Effector CD4-positive, alpha-beta T cell (primary cell): ENCODE results near the gene NTM.

Experiments used
- DNase-seq: peaks from one replicate; pipeline ENCODE4 v3.0.0-alpha.2; 2020

NTM gene

GRCh38 chr11:131748151-131749050 lies 378.0 kb downstream of the NTM start:
- no peak for DNase-seq

- no peak for DNase-seq
Measured at GRCh38 chr11:131749101-131749500, 378.7 kb downstream of the NTM start.

- DNase-seq = no peak
Measured at GRCh38 chr11:131750152-131750551, 379.7 kb downstream of the NTM start.

- no peak for DNase-seq
Measured at GRCh38 chr11:131750692-131751091, 380.3 kb downstream of the NTM start.

- DNase-seq = no peak
Measured at GRCh38 chr11:131754671-131755070, 384.3 kb downstream of the NTM start.

GRCh38 chr11:131756479-131757110 lies 386.2 kb downstream of the NTM start:
- DNase-seq = no peak

DNA sequence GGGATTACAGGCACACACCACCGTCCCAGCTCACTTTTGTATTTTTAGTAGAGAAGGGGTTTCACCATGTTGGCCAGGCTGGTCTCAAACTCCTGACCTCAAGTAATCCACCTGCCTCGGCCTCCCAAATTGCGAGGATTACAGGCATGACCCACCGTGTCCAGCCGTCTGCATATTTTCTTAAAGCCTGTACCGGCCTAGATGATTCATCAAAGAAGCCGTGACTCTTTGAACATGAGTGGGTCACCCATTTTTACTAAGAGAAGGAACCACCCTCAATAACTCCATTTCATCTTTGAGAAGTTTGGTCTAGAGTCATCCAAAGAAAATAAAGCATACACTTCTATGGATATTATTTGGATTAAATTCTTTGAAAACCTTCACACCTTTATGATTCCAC lies 388.3 kb downstream of the NTM start:
- no peak for DNase-seq

DNA sequence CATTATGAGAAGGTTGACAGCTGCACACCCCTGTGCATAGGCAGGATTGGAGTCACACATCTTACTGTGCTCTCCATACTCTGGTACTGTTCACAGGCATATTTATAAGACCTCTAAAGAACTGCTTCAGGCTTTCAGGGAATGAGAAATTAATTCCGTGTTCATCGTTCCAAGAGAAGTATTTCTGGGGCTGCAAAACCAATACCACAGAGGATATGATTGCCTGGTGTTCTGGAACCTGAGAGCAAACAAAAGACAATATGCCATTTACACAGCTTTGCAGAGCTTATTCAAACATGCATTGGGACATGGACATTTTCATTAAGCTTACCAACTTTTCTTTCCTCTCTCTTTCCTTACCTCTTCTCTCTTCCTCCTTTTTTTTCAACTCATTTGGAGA lies 388.7 kb downstream of the NTM start:
- DNase-seq = no peak

- no peak for DNase-seq
Measured at GRCh38 chr11:131760091-131761061, 390.0 kb downstream of the NTM start.

GRCh38 chr11:131762346-131763110 lies 392.1 kb downstream of the NTM start:
- DNase-seq = no peak

DNA sequence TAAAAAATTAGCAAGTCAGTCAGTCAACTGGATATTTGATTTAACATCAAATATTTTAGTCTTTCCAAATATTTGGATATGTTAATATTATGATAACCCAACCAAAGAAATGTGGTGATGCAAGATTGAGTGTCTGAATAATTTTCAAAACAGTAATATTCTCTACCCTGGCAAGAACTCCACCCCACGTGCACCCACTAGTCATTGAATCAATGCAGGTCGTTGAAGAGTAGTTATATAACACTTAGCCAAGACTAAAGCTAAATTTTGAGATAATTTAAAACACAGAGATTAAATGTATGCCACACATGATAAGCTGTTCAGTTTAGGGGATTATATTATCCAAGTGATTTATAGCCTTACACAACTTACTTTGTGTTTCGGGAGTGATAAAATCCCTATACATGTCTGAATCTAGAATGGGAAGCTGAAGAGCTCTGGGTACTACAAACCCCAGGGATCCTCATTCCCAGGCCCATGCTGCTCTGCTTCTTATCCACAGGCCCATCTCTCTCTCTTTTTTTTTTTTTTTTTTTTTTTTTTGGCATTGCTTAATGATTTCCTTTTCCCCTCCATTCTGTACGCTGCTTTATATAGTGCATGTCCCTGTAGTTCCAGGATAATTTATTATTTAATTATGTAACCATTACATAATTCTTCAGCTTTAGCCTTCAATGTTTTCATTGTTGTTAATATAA lies 392.9 kb downstream of the NTM start:
- no peak for DNase-seq

DNA sequence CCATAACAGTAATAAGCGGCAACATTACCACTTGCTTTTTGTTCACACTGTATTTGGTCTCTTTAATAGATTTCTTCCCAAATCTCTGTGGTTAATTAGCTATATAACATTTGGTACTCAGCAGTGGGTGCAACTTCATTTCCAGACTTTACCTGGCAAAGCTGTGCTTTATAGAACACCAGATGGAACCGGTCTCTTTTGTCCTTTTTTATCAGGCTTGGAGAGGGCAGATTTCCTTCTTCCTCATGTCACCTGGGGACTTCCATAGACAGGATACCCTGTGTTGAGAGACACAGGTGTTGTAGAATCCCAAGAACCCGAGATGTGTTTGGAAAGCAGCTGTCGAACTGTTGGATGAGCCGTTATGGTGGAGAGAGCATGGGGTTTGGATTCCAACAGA lies 393.7 kb downstream of the NTM start:
- no peak for DNase-seq

GRCh38 chr11:131764649-131765048 lies 394.2 kb downstream of the NTM start:
- no peak for DNase-seq

DNA sequence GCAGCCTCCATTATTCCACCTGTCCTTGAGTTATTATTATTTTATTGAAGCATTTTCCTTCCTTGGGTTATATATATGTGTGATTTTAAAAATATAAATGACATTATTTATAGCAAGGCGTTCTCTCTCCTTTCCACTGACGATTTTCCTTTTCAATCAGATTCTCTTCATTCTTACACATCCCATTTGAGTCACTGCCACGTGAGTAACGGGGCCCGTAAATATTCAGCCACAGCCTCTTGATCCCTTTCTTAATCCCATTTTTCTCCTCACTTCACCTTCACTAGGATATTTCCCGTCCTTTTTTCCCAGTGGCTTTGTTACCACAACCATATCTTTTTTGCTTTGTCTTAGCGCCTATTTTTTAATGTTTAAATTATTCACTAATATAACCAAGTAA lies 396.2 kb downstream of the NTM start:
- DNase-seq = no peak

DNA sequence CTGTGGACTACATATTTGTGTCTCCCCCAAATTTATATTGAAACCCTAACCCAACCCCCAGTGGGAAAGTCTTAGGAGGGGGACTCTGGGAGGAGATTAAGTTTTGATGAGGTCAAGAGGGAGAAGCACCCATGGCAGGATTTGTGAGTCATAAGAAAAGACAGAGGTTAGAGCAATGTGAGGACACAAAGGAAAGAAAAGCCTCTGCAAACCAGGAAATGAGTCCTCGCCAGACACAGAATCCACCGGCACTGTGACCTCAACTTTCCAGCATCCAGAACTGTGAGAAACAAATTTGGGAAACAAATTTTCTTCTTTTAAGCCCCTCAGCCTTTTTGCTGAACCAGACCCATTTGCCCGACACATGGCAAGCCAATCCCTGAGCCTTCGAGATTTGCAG lies 397.0 kb downstream of the NTM start:
- no peak for DNase-seq

DNA sequence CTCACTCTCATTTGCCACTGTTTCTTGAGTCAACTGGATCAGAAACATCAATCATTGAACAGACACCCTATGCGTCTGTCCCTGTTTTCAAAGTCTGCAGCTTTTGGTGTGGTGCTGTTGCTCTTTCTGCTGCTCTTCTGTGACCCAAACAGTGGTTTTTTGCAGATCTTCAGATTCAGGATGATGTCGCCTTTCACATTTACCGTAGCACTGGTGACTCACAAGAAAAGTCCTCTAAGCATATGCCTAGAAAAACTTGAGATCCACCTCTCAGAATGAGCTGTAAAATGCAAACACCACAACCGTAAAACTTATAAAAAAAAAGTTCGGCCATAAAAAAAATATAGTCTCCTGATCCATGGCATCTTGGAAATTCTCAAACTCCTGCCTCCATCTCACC lies 400.4 kb downstream of the NTM start:
- DNase-seq = no peak

DNA sequence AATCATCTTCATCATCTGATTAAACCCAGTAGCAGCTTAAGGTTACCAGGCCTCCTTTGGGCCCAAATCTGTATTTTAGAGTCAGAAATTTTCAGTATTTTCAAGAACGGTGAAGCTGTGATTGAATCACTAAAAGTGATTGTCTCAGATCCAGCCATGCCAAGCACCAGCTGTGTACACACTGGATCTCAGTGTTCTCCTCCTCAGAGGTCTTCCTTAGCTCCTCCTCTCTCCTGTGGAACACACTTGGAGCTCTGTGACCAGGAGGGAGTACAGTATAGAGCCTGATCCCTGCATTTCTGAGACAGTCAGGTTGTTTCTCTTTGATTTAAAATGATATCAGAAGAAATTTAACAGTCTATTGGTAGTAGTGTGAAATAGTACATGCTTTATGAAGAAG lies 401.1 kb downstream of the NTM start:
- DNase-seq = no peak

DNA sequence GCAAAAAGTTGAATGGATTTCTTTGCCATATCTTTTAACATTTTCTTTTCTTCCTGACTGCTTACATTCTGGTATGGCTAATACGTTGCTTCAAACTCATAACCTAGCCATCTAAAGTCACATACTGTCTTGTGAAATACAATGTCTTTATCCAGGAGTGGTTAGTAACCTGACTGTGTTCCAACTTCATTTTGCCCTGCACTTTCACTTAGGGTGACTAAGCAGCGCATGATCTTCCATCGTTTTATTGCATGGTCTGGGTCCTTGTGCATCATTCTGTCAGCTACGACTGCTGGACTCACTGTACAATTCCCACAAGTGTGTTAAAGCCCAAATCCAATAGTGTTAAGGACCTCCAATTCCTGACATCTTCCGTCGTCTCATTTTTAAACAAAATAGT lies 403.2 kb downstream of the NTM start:
- DNase-seq = no peak

GRCh38 chr11:131776211-131776610 lies 405.8 kb downstream of the NTM start:
- no peak for DNase-seq

DNA sequence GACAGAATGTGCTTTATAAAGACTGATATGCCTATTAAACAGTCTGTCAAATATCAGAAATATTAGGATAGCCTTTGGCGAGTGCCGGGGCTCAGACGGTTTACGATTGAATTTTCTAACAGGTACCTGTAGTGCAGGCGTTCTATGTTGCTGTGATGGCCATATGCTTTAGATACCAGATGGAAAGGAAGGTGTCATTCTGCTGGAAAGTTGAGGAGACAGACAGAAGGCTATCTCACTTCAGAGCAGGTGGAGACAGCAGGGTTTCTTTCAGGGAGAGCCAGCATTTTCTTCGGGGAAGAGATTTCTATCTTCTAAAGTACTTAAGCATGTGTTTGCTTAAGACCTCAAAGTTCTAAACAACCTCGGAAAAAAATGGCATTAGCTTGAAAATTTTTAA lies 415.4 kb downstream of the NTM start:
- DNase-seq = no peak

DNA sequence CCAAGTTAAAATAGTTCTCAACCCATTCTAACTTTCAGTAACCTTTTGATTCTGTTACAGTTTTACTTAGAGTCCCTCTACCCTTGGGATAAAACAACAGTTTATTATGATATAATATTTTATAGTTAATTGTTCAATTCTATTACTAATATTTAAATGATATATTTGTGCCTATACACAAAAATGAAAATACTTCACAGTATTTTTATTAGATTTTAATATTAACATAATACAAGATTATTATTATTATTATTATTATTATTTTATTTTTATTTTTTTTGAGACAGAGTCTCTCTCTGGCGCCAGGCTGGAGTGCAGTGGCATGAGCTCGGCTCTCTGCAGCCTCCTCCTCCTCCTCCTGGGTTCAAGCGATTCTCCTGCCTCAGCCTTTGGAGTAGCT lies 416.7 kb downstream of the NTM start:
- DNase-seq = no peak

DNA sequence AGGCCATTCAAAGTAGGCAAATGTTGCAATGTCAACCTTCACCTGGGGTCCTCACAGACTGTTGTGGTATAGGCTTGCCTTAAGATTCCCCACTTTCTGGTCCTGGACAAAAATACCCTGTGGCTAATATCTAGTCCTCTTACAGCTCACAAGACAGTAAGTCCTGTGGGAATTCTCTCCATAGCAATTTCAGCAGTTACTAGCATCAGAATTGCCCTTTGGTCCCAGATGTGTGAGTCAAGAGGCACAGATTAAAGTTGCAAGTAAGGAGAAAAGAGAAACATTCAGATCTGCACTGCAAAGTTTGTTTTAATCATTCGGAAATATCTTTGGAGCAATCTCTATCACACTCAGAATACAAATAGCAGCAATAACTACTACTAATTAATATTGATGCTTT lies 420.2 kb downstream of the NTM start:
- no peak for DNase-seq
